IPS-NIHi7 (cell line): ENCODE measurements around the gene HCFC1.

Experiments used
- DNase-seq: peaks from one replicate; pipeline ENCODE4 v3.0.0; 2012; ENCODE audit warnings: mixed read lengths; ENCODE audit errors: extremely low spot score

The HCFC1 gene

DNA sequence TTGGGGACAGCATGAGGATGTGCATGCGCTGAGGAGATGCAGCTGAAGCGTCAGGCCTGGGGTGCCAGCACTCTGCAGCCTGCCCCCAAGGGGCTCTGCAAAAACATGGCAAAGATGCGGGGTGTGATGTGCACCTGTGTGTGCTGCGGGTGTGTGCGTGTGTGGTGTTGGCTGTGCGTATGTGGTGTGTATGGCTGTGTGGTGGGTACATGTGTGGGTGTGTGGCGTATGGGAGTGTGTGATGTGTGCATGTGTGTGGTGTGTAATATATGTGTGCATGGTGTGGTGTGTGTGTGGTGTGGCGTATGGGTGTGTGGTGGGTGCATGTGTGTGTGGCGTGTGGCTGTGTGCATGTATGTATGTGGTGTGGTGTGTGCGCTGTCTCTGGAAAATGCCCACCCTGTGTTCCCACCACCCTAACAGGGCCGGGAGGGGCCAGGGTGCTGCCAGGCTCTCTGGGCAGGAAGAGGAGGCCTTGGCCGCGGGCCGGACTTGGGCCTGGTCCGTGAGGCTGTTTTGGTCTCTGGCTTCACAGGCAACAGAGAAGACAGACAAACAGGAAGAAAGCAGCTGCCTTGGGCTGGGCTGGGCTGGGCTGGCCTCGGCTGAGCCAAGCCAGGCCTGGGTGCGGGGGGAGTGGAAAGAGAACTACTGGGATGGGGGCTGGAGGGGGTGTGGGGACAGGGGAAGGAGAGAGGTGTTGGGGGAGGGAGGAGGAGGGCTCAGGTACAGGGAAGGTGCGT is 68.2 kb downstream of the HCFC1 start:
- no peak for DNase-seq

DNA sequence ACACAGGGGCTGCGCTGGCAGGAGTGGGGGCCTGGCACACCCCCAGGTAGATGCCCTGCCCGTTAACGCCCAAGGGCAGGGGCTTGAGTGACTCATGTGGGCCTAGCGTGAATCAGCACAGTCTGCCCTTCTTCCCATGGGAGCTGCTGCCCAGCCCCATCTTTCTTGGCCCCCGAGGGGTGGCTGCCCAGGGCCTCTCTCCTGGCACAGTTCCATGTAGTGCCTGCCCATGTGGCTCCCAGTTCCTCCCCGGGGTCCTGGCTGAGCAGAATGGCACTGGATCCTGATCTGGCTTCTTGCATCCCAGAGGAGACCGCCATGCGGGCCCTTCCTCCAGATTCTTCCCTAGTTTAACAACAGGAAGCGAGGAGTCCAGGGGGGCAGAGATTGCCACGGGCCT is 69.2 kb downstream of the HCFC1 start:
- no peak for DNase-seq

DNA sequence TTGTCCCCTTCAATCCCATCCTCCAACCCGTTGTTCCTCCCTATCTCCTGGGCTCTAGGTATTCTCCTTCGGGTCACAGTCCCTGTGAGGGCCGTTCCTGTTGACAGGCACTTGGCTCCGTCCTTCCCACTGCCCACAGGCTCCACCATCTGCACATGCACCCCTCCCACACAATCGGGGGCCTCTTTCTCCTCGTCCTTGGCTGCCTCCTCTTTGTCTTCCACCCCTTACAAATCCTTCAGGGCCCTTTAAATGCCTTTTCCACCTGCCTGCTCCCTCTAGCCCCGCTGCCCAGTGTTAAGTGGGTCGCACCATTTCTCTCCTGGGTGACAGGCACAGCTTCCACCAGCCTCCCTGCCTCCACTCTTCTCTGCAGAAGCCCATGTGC is 69.9 kb downstream of the HCFC1 start:
- no peak for DNase-seq

DNA sequence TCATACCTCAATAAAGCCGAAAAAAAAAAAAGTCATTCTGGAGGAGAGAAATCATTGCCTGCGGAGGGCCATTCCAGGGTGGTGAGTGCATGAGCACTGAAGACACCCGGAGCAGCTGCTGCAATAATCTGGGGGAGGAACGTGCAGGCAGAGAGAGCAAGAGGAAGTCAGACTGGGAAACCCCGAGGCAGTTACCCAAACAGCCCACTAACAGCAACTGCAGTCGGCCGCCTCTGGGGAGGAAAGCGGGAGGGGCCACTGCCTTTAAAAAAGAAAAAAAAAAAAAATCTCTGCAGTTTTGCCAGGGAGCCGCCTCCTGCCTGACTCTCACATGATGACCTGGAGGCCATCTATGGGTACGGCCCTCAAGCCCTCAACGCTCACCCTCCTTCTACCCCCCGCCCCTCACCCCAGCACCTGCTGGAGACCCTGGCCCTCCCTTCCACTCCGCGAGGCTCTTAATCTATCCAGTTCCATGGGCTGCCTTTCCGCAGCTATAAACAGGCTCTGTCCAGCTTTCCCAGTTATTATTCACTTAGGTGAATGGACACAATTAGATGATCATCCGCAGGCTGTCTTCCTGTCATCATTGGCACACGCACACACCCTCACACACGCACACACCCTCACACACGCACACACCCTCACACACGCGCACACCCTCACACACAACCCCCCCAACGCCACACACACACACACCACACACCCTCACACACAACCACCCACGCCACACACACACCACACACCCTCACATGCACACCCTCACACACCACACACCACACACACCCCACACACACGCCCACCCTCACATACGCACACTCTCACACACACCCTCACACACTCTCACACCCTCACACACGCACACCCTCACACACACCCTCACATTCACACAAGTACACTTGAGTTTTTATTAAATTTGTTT is 70.5 kb downstream of the HCFC1 start:
- peak; percentile 63 for DNase-seq

DNA sequence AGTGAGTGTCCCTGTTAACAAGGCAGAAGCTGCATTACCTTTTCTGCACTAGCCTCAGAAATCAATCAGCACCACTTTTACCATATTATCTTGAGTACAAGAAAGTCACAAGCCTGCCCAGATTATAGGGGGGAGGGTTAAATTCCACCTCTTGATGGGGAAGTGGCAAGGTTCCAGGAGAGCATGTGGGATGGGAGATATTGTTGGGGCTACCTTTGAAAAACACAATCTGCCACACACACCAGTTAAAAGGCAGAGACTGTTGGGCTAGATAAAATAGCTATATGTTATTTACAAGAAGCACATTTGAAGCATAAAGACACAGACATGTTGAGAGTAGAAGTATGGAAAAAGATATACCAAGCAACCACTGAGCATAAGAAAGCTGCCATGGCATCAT is 73.7 kb downstream of the HCFC1 start:
- no peak for DNase-seq
